Measurements from ENCODE around the gene ADO. TPM values are rescaled to one million over a fixed set of nuclear protein-coding genes. Genes with fewer than 3 reads are reported as not detected.

ADO gene
- total RNA-seq, 1 donor from 2014 or later = 16.7 TPM

DNA sequence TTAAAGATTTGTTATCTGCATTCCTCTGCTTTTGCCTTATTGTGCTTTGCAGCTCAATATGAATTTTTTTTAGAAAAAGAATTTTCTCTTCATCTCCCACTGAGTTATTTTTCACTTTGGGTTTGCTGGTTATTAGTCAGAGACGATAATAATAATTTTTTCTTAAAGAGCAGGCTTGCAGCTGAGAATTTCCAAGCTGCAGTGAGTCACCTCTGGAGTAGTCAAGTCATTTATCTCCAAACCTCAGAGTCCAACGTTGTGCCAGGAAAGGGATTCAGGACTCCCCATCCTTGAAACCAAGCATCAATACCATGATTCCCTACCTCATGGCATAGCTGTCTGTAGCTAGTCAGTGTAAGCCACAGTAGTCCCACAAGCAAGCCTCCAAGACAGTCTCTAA is 26.8 kb downstream of the ADO start:
- H3K4me3 ChIP-seq (ENCODE audit: low read length in 3 of 3) = no peak overlapping the region
- no peaks in the 10 kb centered on the region for H3K9me3 ChIP-seq (ENCODE audit: control insufficient read depth in 3 of 3, low read length in 3 of 3)
- H3K36me3 ChIP-seq (ENCODE audit: control insufficient read depth in 3 of 3, insufficient read depth in 3 of 3, low read length in 3 of 3) = no peaks in the 10 kb centered on the region
- H3K27me3 ChIP-seq (ENCODE audit: control insufficient read depth in 3 of 3, insufficient read depth in 3 of 3, low read length in 3 of 3) = no peaks in the 10 kb centered on the region
- H3K9ac ChIP-seq (ENCODE audit: low read depth in 1 of 3, low read length in 3 of 3) = no peak overlapping the region
- no peak overlapping the region for H3K27ac ChIP-seq (ENCODE audit: low read depth, low read length)
- H3K4me1 ChIP-seq (ENCODE audit: control insufficient read depth in 3 of 3, insufficient read depth in 3 of 3, low read length in 3 of 3) = no peaks in the 10 kb centered on the region

DNA sequence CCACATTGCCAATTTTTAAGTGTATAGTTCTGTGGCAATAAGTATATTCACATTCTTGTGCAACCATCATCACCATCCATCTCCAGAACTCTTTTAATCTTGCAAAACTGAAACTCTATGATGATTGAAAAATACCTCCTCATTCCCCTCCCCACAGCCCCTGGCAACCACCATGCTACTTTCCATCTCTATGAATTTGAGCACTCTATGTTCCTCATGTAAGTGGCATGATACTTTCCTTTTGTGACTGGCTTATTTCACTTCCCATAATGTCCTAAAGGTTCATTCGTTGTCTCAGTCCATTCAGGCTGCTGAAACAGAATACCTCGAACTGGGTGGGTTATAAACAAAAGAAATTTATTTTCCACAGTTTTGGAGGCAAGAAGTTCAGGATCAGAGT is 35.1 kb downstream of the ADO start:
- H3K27ac ChIP-seq (ENCODE audit: low read depth, low read length) = no peak overlapping the region
- peaks cover 0 to 2% (median 0%) of the 10 kb centered on the region in 3 donors for H3K27me3 ChIP-seq (ENCODE audit: control insufficient read depth in 3 of 3, insufficient read depth in 3 of 3, low read length in 3 of 3)
- no peak overlapping the region for H3K4me3 ChIP-seq (ENCODE audit: low read length in 3 of 3)
- H3K9me3 ChIP-seq (ENCODE audit: control insufficient read depth in 3 of 3, low read length in 3 of 3) = no peaks in the 10 kb centered on the region
- no peaks in the 10 kb centered on the region for H3K4me1 ChIP-seq (ENCODE audit: control insufficient read depth in 3 of 3, insufficient read depth in 3 of 3, low read length in 3 of 3)
- H3K9ac ChIP-seq (ENCODE audit: low read depth in 1 of 3, low read length in 3 of 3) = no peak overlapping the region
- no peaks in the 10 kb centered on the region for H3K36me3 ChIP-seq (ENCODE audit: control insufficient read depth in 3 of 3, insufficient read depth in 3 of 3, low read length in 3 of 3)

DNA sequence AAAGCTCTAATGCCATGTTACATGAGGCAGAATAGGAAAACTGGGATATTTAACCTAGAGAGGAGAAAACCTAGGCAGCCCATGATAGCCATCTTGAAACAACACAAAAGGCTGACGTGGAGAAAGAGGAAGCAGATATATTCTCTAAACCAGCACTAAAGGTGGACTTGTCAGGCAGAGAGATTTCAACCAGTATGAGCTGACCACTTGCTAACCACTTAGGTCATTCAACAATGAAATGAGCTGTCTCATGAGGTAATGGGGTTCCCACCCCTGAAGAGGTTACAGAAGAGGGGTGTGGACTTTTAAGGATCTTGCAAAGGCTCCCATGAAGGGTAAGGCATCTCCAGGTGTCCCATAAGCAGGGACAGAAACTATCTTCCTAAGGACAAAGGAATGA is 38.5 kb downstream of the ADO start:
- Histone ChIP-seq H3K9ac (ENCODE audit: low read depth in 1 of 3, low read length in 3 of 3) (no peak overlapping the region), H3K4me1 (ENCODE audit: control insufficient read depth in 3 of 3, insufficient read depth in 3 of 3, low read length in 3 of 3) (no peaks in the 10 kb centered on the region), H3K9me3 (ENCODE audit: control insufficient read depth in 3 of 3, low read length in 3 of 3) (peaks cover 0 to 7% (median 0%) of the 10 kb centered on the region in 3 donors), H3K36me3 (ENCODE audit: control insufficient read depth in 3 of 3, insufficient read depth in 3 of 3, low read length in 3 of 3) (no peaks in the 10 kb centered on the region), H3K4me3 (ENCODE audit: low read length in 3 of 3) (no peak overlapping the region), H3K27me3 (ENCODE audit: control insufficient read depth in 3 of 3, insufficient read depth in 3 of 3, low read length in 3 of 3) (peaks cover 0 to 2% (median 0%) of the 10 kb centered on the region in 3 donors), H3K27ac (ENCODE audit: low read depth, low read length) (no peak overlapping the region)

DNA sequence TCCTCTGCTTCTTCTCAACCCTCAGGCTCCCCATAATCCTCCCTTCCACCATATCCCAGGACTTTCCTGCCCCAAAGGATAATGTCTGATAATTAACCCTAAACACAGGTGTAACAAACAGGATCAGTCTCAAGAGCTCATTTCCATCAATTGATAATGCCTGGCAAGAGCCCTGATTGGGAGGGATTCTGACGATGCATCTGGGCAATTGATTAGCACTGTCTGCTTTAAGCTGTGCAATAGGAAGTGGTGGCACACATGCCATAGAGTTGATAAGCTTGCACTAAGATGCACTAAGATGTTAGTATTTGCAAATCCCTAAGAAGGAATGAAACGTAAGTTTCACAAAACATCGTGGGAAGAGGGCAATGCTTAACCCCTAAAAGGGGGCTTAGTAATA is 39.1 kb downstream of the ADO start:
- no peaks in the 10 kb centered on the region for H3K36me3 ChIP-seq (ENCODE audit: control insufficient read depth in 3 of 3, insufficient read depth in 3 of 3, low read length in 3 of 3)

DNA sequence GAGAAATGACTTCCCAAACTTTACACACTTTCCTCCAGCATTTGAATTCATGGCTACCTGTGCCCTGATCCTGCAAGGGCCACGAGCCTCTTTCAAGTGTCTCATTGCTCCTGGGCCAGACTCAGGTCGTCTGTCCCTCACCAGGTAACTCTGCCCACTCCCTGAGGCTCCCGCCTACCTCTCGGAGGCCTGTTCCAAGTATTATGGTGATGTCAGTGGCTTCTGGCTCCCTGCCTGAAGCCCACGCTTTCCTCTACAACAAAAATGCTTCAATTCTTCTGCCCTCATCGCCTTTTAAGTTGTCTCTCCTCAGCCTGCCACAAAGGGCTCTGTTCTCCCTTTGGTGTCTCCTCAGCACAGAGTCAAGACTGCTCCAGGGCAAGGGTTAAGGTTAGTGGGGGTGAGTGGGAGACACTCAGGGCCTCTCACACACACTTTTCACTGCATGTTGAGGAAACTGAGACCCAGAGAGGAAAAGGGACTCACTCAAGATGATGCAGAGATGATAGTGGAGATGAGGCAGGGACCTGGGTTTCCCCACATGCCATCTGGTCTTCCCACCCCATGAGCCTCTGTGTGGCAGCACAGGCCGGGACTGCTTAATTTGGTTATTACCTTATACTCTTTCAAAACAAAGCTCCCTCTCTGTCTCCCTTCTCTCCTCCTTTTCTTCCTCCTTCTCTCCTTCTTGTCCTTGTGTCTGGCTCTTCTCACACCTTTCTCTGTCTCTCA is 39.9 kb downstream of the ADO start:
- Histone ChIP-seq H3K9me3 (ENCODE audit: control insufficient read depth in 3 of 3, low read length in 3 of 3) (peaks cover 0 to 7% (median 0%) of the 10 kb centered on the region in 3 donors), H3K9ac (ENCODE audit: low read depth in 1 of 3, low read length in 3 of 3) (no peak overlapping the region), H3K4me3 (ENCODE audit: low read length in 3 of 3) (no peak overlapping the region), H3K4me1 (ENCODE audit: control insufficient read depth in 3 of 3, insufficient read depth in 3 of 3, low read length in 3 of 3) (no peaks in the 10 kb centered on the region), H3K36me3 (ENCODE audit: control insufficient read depth in 3 of 3, insufficient read depth in 3 of 3, low read length in 3 of 3) (no peaks in the 10 kb centered on the region), H3K27me3 (ENCODE audit: control insufficient read depth in 3 of 3, insufficient read depth in 3 of 3, low read length in 3 of 3) (peaks cover 0 to 2% (median 0%) of the 10 kb centered on the region in 3 donors), H3K27ac (ENCODE audit: low read depth, low read length) (no peak overlapping the region)

More for the DNA sequence above, 39.1 kb downstream of the ADO start:
- Histone ChIP-seq H3K4me3 (ENCODE audit: low read length in 3 of 3) (no peak overlapping the region), H3K9ac (ENCODE audit: low read depth in 1 of 3, low read length in 3 of 3) (no peak overlapping the region), H3K27ac (ENCODE audit: low read depth, low read length) (no peak overlapping the region), H3K27me3 (ENCODE audit: control insufficient read depth in 3 of 3, insufficient read depth in 3 of 3, low read length in 3 of 3) (peaks cover 0 to 2% (median 0%) of the 10 kb centered on the region in 3 donors), H3K4me1 (ENCODE audit: control insufficient read depth in 3 of 3, insufficient read depth in 3 of 3, low read length in 3 of 3) (no peaks in the 10 kb centered on the region), H3K9me3 (ENCODE audit: control insufficient read depth in 3 of 3, low read length in 3 of 3) (peaks cover 0 to 7% (median 0%) of the 10 kb centered on the region in 3 donors)

DNA sequence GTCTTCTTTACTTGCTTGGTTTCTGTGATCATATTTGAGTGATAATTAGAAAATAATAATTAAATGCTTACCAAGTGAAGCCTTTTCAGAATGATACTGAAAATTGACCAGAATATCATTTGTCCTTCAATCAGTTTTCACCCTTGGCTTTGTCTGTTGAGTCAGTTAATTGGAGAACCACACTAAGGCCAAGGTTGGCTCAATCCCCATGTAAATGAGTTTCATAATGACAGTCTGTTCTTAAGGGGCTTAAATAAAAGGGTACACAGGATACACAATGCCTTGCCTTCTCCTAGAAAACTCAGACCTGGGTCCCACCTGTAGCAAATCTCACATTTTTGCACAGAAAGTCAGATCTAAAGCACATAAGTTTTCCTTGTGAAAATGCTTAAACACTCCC is 42.9 kb downstream of the ADO start:
- no peaks in the 10 kb centered on the region for H3K36me3 ChIP-seq (ENCODE audit: control insufficient read depth in 3 of 3, insufficient read depth in 3 of 3, low read length in 3 of 3)
- H3K9ac ChIP-seq (ENCODE audit: low read depth in 1 of 3, low read length in 3 of 3) = no peak overlapping the region
- H3K27me3 ChIP-seq (ENCODE audit: control insufficient read depth in 3 of 3, insufficient read depth in 3 of 3, low read length in 3 of 3) = peaks cover 0 to 2% (median 0%) of the 10 kb centered on the region in 3 donors
- H3K4me3 ChIP-seq (ENCODE audit: low read length in 3 of 3) = no peak overlapping the region
- H3K27ac ChIP-seq (ENCODE audit: low read depth, low read length) = no peak overlapping the region
- no peaks in the 10 kb centered on the region for H3K4me1 ChIP-seq (ENCODE audit: control insufficient read depth in 3 of 3, insufficient read depth in 3 of 3, low read length in 3 of 3)
- peaks cover 0 to 7% (median 0%) of the 10 kb centered on the region in 3 donors for H3K9me3 ChIP-seq (ENCODE audit: control insufficient read depth in 3 of 3, low read length in 3 of 3)

DNA sequence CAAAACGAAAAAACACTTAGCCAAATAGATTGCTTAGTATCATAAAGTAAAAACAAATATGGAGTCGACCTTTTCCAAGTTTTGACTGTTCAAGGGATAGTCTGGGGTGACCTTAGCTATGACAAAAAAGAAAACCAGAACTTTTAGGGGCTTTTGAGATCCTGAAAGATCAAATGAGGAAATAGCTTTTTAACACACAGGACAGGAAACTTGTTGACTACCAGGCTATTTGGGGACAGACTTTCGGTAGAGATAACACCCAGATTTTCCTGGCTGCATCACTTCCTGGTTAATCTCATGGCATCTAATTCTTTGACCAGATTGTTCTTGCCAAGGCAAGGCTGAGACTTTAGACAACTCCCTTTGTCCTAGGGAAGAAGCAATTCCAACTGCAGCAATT is 46.1 kb downstream of the ADO start:
- Histone ChIP-seq H3K9ac (ENCODE audit: low read depth in 1 of 3, low read length in 3 of 3) (no peak overlapping the region), H3K4me3 (ENCODE audit: low read length in 3 of 3) (no peak overlapping the region), H3K4me1 (ENCODE audit: control insufficient read depth in 3 of 3, insufficient read depth in 3 of 3, low read length in 3 of 3) (no peaks in the 10 kb centered on the region), H3K27me3 (ENCODE audit: control insufficient read depth in 3 of 3, insufficient read depth in 3 of 3, low read length in 3 of 3) (no peaks in the 10 kb centered on the region), H3K36me3 (ENCODE audit: control insufficient read depth in 3 of 3, insufficient read depth in 3 of 3, low read length in 3 of 3) (no peaks in the 10 kb centered on the region), H3K27ac (ENCODE audit: low read depth, low read length) (no peak overlapping the region), H3K9me3 (ENCODE audit: control insufficient read depth in 3 of 3, low read length in 3 of 3) (peaks cover 0 to 7% (median 0%) of the 10 kb centered on the region in 3 donors)

DNA sequence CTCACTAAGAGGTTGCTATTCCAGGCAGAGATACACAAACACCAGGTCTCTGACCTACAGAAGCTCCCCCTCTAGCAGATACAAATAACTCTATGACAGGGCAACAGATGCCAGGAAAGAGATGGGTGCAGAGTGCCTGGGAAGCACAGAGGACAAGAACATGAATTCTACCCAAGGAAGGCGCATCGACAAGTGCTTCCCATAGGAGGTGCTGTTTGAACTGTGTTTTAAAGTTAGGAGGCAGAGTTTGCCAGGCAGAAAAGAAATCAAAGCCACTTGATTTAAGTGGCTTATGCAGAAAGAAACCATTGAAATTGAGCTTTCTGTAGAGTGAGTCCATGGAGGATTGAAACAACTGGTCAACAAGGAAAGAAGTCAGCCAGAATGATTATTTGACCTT is 46.9 kb downstream of the ADO start:
- H3K4me1 ChIP-seq (ENCODE audit: control insufficient read depth in 3 of 3, insufficient read depth in 3 of 3, low read length in 3 of 3) = no peaks in the 10 kb centered on the region
- no peak overlapping the region for H3K9ac ChIP-seq (ENCODE audit: low read depth in 1 of 3, low read length in 3 of 3)

DNA sequence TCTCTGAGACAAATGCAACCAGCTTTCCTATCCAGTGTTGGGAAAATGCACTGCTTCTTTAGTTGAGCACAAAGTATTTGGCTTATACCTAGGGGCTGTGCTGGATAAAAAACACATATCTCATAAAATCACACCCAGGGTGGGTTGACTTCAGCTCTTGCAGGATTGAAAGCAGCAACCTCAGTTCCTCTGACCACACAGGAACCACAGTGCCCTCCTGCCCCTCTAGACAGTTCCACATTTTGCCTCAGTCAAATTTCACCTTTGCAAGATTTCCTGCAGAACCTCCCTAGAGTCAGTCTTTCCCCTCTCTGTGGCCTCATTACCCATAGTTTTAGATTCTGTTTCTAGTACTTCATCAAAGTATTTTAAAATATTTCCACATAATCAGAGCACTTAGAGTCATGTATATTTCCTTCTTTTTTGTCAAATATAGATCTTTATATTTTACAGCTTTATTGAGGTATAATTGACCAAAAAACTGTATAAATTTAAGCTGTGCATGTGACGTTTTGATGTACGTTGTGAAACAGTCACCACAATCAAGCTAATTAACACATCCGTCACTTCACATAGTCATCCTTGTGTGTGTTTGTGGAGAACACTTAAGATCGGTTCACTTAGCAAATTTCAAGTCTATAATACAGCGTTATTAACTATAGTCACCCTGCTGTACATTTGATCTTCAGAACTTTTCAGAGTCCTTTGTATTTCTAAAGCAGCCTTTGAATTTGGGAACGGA is 48.6 kb downstream of the ADO start:
- Histone ChIP-seq H3K27me3 (ENCODE audit: control insufficient read depth in 3 of 3, insufficient read depth in 3 of 3, low read length in 3 of 3) (no peaks in the 10 kb centered on the region), H3K36me3 (ENCODE audit: control insufficient read depth in 3 of 3, insufficient read depth in 3 of 3, low read length in 3 of 3) (no peaks in the 10 kb centered on the region), H3K9ac (ENCODE audit: low read depth in 1 of 3, low read length in 3 of 3) (no peak overlapping the region), H3K27ac (ENCODE audit: low read depth, low read length) (no peak overlapping the region), H3K4me3 (ENCODE audit: low read length in 3 of 3) (no peak overlapping the region), H3K9me3 (ENCODE audit: control insufficient read depth in 3 of 3, low read length in 3 of 3) (no peaks in the 10 kb centered on the region), H3K4me1 (ENCODE audit: control insufficient read depth in 3 of 3, insufficient read depth in 3 of 3, low read length in 3 of 3) (no peaks in the 10 kb centered on the region)

More for the DNA sequence above, 46.9 kb downstream of the ADO start:
- no peak overlapping the region for H3K27ac ChIP-seq (ENCODE audit: low read depth, low read length)
- H3K27me3 ChIP-seq (ENCODE audit: control insufficient read depth in 3 of 3, insufficient read depth in 3 of 3, low read length in 3 of 3) = no peaks in the 10 kb centered on the region
- no peaks in the 10 kb centered on the region for H3K36me3 ChIP-seq (ENCODE audit: control insufficient read depth in 3 of 3, insufficient read depth in 3 of 3, low read length in 3 of 3)
- H3K9me3 ChIP-seq (ENCODE audit: control insufficient read depth in 3 of 3, low read length in 3 of 3) = peaks cover 0 to 7% (median 0%) of the 10 kb centered on the region in 3 donors
- no peak overlapping the region for H3K4me3 ChIP-seq (ENCODE audit: low read length in 3 of 3)

DNA sequence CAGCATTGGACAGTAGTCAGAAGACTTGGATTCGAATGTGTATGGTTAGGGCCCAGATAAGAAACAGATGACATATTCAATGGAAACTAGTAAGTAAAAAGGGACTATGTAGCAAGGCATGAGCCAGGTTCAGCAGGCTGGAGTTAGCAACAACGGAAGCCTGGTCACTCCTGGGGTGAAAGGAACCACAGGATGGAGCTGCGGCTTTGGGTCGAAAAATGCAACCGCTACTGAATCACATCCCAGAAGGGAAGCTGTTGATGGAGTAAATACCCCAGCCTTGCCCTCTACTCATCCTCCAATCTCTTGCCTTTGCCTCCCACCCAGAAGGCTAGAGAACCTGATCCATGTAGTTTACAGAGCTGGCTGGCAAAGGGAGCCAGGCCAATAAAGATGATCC is 49.2 kb downstream of the ADO start:
- no peak overlapping the region for H3K27ac ChIP-seq (ENCODE audit: low read depth, low read length)
- H3K4me3 ChIP-seq (ENCODE audit: low read length in 3 of 3) = no peak overlapping the region
- H3K27me3 ChIP-seq (ENCODE audit: control insufficient read depth in 3 of 3, insufficient read depth in 3 of 3, low read length in 3 of 3) = no peaks in the 10 kb centered on the region
- no peak overlapping the region for H3K9ac ChIP-seq (ENCODE audit: low read depth in 1 of 3, low read length in 3 of 3)
- no peaks in the 10 kb centered on the region for H3K9me3 ChIP-seq (ENCODE audit: control insufficient read depth in 3 of 3, low read length in 3 of 3)
- H3K4me1 ChIP-seq (ENCODE audit: control insufficient read depth in 3 of 3, insufficient read depth in 3 of 3, low read length in 3 of 3) = no peaks in the 10 kb centered on the region
- H3K36me3 ChIP-seq (ENCODE audit: control insufficient read depth in 3 of 3, insufficient read depth in 3 of 3, low read length in 3 of 3) = no peaks in the 10 kb centered on the region
